Endodermal cell (in vitro differentiated cells): Measurements from ENCODE around the gene GPD2. TPM values are rescaled to one million over a fixed set of nuclear protein-coding genes. Genes with fewer than 3 reads are reported as not detected.

Experiments
- DNase-seq: peaks from one replicate; pipeline ENCODE4 v3.0.0-alpha.2; 2017
- H3K27ac ChIP-seq: 2 replicates; pipeline ENCODE4 v1.5.1; 2013; ENCODE audit warnings: mild to moderate bottlenecking, low read depth, low read length, moderate library complexity
- H3K27me3 ChIP-seq: 2 replicates; pipeline ENCODE4 v1.6.1; 2013; ENCODE audit warnings: mild to moderate bottlenecking, low read length, moderate library complexity; ENCODE audit not compliant: insufficient read depth, control insufficient read depth, poor library complexity, severe bottlenecking
- H3K36me3 ChIP-seq: 2 replicates; pipeline ENCODE4 v1.7.0; 2013; ENCODE audit warnings: mild to moderate bottlenecking, low read length, moderate library complexity; ENCODE audit not compliant: control insufficient read depth, insufficient read depth
- H3K4me1 ChIP-seq: one replicate; pipeline ENCODE4 v1.7.0; 2013; ENCODE audit warnings: low read length; ENCODE audit not compliant: control insufficient read depth, insufficient read depth
- H3K4me3 ChIP-seq: 2 replicates; pipeline ENCODE4 v1.5.1; 2013; ENCODE audit warnings: mild to moderate bottlenecking, low read length, moderate library complexity
- H3K9ac ChIP-seq: 2 replicates; pipeline ENCODE4 v1.6.1; 2013; ENCODE audit warnings: mild to moderate bottlenecking, low read length, moderate library complexity; ENCODE audit not compliant: poor library complexity, severe bottlenecking; ENCODE audit errors: extremely low read depth
- H3K9me3 ChIP-seq: 2 replicates; pipeline ENCODE4 v1.6.1; 2013; ENCODE audit warnings: mild to moderate bottlenecking, low read length, moderate library complexity; ENCODE audit not compliant: control insufficient read depth
- H3K27ac Mint-ChIP-seq: 2 replicates; pipeline ENCODE4 v1.8.0; 2020; ENCODE audit warnings: mixed read lengths
- H3K27me3 Mint-ChIP-seq: 2 replicates; pipeline ENCODE4 v1.8.0; 2021; ENCODE audit warnings: mild to moderate bottlenecking, mixed read lengths; ENCODE audit not compliant: insufficient read depth
- H3K36me3 Mint-ChIP-seq: 2 replicates; pipeline ENCODE4 v1.8.0; 2020; ENCODE audit warnings: low read depth, mixed read lengths
- H3K4me1 Mint-ChIP-seq: 2 replicates; pipeline ENCODE4 v1.8.0; 2020; ENCODE audit warnings: mixed read lengths
- H3K4me3 Mint-ChIP-seq: 2 replicates; pipeline ENCODE4 v1.8.0; 2020; ENCODE audit warnings: mild to moderate bottlenecking, moderate library complexity, mixed read lengths
- H3K9me3 Mint-ChIP-seq: 2 replicates; pipeline ENCODE4 v1.8.0; 2020; ENCODE audit warnings: mild to moderate bottlenecking, mixed read lengths
- WGBS, 2 experiments: methylation state at CpG; one replicate each; pipeline versions ENCODE4 v1.1.5 to v1.1.7; 2013; ENCODE audit warnings: missing lambda C conversion rate in 2 of 2, mixed read lengths in 1 of 2; ENCODE audit not compliant: insufficient coverage in 1 of 2, insufficient read length in 1 of 2; 5-methylcytosine and 5-hydroxymethylcytosine counted together
- total RNA-seq, 2 donors: library from RNA; stranded (reverse); fragmentation: NEBNext Ultra II Directional in 1 of 2; extraction: Animal tissue kit (Norgen Biotek cat#: 25700) in 1 of 2; gene quantifications; 2 replicates in 1 of 2; 3 replicates in 1 of 2; pipeline ENCODE4 v1.2.1, GENCODE V29; 2021
- TF ChIP-seq, protein P1 (sequence below): fragments of 200-600 bp; sonication (generic); conservative IDR thresholded peaks from 2 replicates; pipeline ENCODE4 v1.5.0; 2021; ENCODE audit warnings: antibody characterized with exemption, mild to moderate bottlenecking

Gene GPD2
- total RNA-seq, 2 donors from 2014 or later, result 51.7 to 64.6 TPM

DNA sequence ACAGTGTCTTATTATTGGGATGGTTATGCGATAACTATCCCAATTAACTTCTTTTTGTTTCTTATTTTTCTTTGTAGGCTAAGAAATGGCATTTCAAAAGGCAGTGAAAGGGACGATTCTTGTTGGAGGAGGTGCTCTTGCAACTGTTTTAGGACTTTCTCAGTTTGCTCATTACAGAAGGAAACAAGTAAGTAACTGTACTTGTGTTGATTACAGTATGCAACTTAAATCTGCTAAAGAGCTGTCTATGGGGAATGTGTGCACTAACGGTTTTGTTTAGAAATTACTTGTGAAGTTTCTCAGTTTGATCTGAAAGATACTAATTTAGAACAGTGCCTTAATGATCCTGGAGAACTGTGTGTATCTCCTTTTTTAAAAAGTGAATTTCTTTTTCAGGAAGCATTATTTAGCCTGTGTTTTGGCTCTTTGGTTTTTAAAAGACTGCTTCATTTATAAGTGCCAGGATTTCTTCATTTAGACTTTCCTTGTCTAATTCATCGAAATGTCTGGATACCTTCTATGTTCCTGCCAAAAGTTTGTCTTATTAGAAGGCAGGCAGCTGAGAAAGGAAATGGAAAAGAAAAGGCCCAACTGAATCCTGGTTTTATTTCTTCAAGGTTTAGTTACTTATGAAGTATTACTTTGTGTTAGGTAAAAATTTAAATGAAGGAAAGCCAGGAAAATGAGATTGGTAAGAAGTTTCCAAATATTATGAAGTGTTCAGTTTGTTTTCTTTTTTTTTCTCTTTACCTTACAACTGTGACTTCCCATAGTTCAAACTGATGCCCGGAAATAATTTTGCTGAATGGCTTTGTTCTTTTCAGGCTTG is 40.1 kb downstream of the GPD2 start:
- H3K4me1 Mint-ChIP-seq, result peaks cover 46% of the 10 kb centered on the region
- no peak overlapping the region for H3K27ac Mint-ChIP-seq
- peaks cover 9% of the 10 kb centered on the region for H3K36me3 Mint-ChIP-seq
- H3K9me3 Mint-ChIP-seq, result no peaks in the 10 kb centered on the region
- H3K36me3 ChIP-seq, result no peaks in the 10 kb centered on the region
- H3K27ac ChIP-seq, result no peak overlapping the region
- TF ChIP-seq, protein P1, sequence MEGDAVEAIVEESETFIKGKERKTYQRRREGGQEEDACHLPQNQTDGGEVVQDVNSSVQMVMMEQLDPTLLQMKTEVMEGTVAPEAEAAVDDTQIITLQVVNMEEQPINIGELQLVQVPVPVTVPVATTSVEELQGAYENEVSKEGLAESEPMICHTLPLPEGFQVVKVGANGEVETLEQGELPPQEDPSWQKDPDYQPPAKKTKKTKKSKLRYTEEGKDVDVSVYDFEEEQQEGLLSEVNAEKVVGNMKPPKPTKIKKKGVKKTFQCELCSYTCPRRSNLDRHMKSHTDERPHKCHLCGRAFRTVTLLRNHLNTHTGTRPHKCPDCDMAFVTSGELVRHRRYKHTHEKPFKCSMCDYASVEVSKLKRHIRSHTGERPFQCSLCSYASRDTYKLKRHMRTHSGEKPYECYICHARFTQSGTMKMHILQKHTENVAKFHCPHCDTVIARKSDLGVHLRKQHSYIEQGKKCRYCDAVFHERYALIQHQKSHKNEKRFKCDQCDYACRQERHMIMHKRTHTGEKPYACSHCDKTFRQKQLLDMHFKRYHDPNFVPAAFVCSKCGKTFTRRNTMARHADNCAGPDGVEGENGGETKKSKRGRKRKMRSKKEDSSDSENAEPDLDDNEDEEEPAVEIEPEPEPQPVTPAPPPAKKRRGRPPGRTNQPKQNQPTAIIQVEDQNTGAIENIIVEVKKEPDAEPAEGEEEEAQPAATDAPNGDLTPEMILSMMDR, result no peak
- DNase-seq, result no peak
- H3K9me3 ChIP-seq, result no peaks in the 10 kb centered on the region
- H3K27me3 ChIP-seq, result no peaks in the 10 kb centered on the region
- peaks cover 12% of the 10 kb centered on the region for H3K4me1 ChIP-seq
- peak overlapping the region; percentile 21 for H3K4me3 ChIP-seq
- no peaks in the 10 kb centered on the region for H3K27me3 Mint-ChIP-seq
- H3K4me3 Mint-ChIP-seq, result no peak overlapping the region
- H3K9ac ChIP-seq, result no peak overlapping the region
- WGBS, 2 experiments, result 91 to 100% methylated on average over 3 to 4 of the region's 5 CpGs

DNA sequence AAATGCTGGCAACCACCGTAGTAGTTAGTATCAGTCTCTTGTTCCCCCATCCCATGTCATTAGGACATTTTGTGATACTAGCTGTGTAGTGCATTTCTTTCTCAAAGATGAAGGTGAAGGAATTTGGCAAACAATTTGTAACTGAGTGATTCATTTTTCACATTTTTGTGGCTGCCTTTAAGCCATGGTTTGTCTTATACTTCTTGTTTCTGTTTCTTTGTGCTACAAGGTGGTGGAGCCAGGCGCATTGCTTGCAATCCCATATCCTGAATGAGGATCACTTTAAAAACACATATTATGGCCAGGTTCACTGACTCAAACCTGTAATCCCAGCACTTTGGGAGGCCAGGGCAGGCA is 40.6 kb downstream of the GPD2 start:
- no peaks in the 10 kb centered on the region for H3K9me3 ChIP-seq
- 75 to 96% methylated on average over 2 of the region's 2 CpGs for WGBS, 2 experiments
- H3K27ac Mint-ChIP-seq, result no peak overlapping the region
- no peak overlapping the region for H3K9ac ChIP-seq
- H3K27ac ChIP-seq, result no peak overlapping the region
- TF ChIP-seq, protein P1, result no peak
- H3K4me1 ChIP-seq, result peaks cover 12% of the 10 kb centered on the region
- H3K36me3 ChIP-seq, result no peaks in the 10 kb centered on the region
- peaks cover 9% of the 10 kb centered on the region for H3K36me3 Mint-ChIP-seq
- no peak overlapping the region for H3K4me3 ChIP-seq
- no peaks in the 10 kb centered on the region for H3K9me3 Mint-ChIP-seq
- no peaks in the 10 kb centered on the region for H3K27me3 Mint-ChIP-seq
- no peak overlapping the region for H3K4me3 Mint-ChIP-seq
- H3K4me1 Mint-ChIP-seq, result peaks cover 43% of the 10 kb centered on the region
- no peak for DNase-seq
- no peaks in the 10 kb centered on the region for H3K27me3 ChIP-seq

DNA sequence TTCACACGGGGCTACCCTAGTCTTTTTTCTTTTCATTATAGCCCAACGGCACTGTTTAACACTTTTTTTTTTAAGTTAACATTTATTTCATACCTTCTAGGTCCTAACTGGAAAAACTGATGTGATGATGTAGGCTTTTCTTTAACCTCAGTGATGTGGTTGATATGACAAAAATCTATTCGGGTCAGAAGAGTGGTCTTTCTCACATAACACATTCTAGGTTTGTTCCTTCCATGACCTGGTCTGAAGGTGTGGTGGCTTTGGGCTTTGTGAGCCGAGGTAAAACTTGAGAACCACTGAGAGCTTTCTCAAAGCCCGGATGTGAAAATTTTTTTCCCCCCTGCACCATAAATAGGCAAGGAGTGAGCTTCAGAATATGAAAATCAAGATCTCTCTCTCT is 44.2 kb downstream of the GPD2 start:
- Histone ChIP-seq H3K9ac (no peak overlapping the region), H3K4me3 (no peak overlapping the region), H3K36me3 (no peaks in the 10 kb centered on the region), H3K27me3 (no peaks in the 10 kb centered on the region), H3K9me3 (no peaks in the 10 kb centered on the region), H3K4me1 (no peaks in the 10 kb centered on the region), H3K27ac (no peak overlapping the region)
- peaks cover 36% of the 10 kb centered on the region for H3K4me1 Mint-ChIP-seq
- no peak overlapping the region for H3K27ac Mint-ChIP-seq
- DNase-seq, result no peak
- no peak overlapping the region for H3K4me3 Mint-ChIP-seq
- H3K27me3 Mint-ChIP-seq, result no peaks in the 10 kb centered on the region
- H3K36me3 Mint-ChIP-seq, result peaks cover 13% of the 10 kb centered on the region
- 95% methylated on average over 4 of the region's 5 CpGs; no CpG with 5 or more reads in 1 of the 2 experiments for WGBS, 2 experiments
- TF ChIP-seq, protein P1, result no peak
- H3K9me3 Mint-ChIP-seq, result no peaks in the 10 kb centered on the region
